GM23338 (cell line): ENCODE data around the gene COX7A1. TPM values are rescaled to one million over a fixed set of nuclear protein-coding genes. Genes with fewer than 3 reads are reported as not detected.

Source experiments
- ATAC-seq: fragments of 200-7000 bp; cut with Tn5 transposase; 3 replicates; pipeline ENCODE4 v1.9.1; 2020
- DNase-seq: peaks from one replicate; pipeline ENCODE4 v3.0.0-alpha.2; 2015; ENCODE audit warnings: low spot score
- H2AFZ ChIP-seq: fragments of 200-600 bp; sonication (generic); 2 replicates; pipeline ENCODE4 v1.8.0; 2016; ENCODE audit warnings: antibody characterized with exemption, mild to moderate bottlenecking, moderate library complexity
- H3F3A ChIP-seq: fragments of 200-600 bp; sonication (generic); replicated peaks from 2 replicates; pipeline ENCODE4 v1.8.0; 2017; ENCODE audit warnings: antibody characterized with exemption, mixed run types, low read depth
- H3K27ac ChIP-seq: fragments of 200-600 bp; sonication (generic); 2 replicates; pipeline ENCODE4 v1.6.1; 2016; ENCODE audit warnings: low read depth
- H3K27me3 ChIP-seq: fragments of 200-600 bp; sonication (generic); 2 replicates; pipeline ENCODE4 v1.8.0; 2016; ENCODE audit warnings: mild to moderate bottlenecking, mixed run types, moderate library complexity; ENCODE audit not compliant: insufficient read depth
- H3K36me3 ChIP-seq: fragments of 200-600 bp; sonication (generic); 2 replicates; pipeline ENCODE4 v1.8.0; 2016; ENCODE audit warnings: mild to moderate bottlenecking; ENCODE audit not compliant: insufficient read depth
- H3K4me1 ChIP-seq: fragments of 200-600 bp; sonication (generic); 2 replicates; pipeline ENCODE4 v1.8.0; 2016; ENCODE audit warnings: mild to moderate bottlenecking, moderate library complexity; ENCODE audit not compliant: insufficient read depth
- H3K4me2 ChIP-seq: fragments of 200-600 bp; sonication (generic); 2 replicates; pipeline ENCODE4 v1.7.1; 2017; ENCODE audit warnings: mixed run types
- H3K4me3 ChIP-seq: fragments of 200-600 bp; sonication (generic); 2 replicates; pipeline ENCODE4 v1.6.1; 2016; ENCODE audit warnings: mixed run types
- H3K79me2 ChIP-seq: fragments of 200-600 bp; sonication (generic); replicated peaks from 2 replicates; pipeline ENCODE4 v1.8.0; 2017; ENCODE audit warnings: mild to moderate bottlenecking; ENCODE audit not compliant: insufficient read depth
- H3K9me2 ChIP-seq: fragments of 200-600 bp; sonication (generic); 2 replicates; pipeline ENCODE4 v1.8.0; 2017; ENCODE audit not compliant: insufficient read depth
- H4K20me1 ChIP-seq: fragments of 200-600 bp; sonication (generic); replicated peaks from 2 replicates; pipeline ENCODE4 v1.8.0; 2017; ENCODE audit warnings: mild to moderate bottlenecking; ENCODE audit not compliant: insufficient read depth
- H3K27ac Mint-ChIP-seq: 2 replicates; pipeline ENCODE4 v1.8.0; 2020; ENCODE audit warnings: inconsistent platforms, mild to moderate bottlenecking, moderate library complexity, mixed read lengths
- H3K27me3 Mint-ChIP-seq: 3 replicates; pipeline ENCODE4 v1.8.0; 2022; ENCODE audit warnings: low read depth, mild to moderate bottlenecking, moderate library complexity, mixed read lengths, inconsistent platforms; ENCODE audit not compliant: insufficient read depth, poor library complexity
- H3K36me3 Mint-ChIP-seq: 3 replicates; pipeline ENCODE4 v1.8.0; 2021; ENCODE audit warnings: low read depth, mild to moderate bottlenecking, inconsistent platforms, moderate library complexity, mixed read lengths
- H3K4me1 Mint-ChIP-seq: 3 replicates; pipeline ENCODE4 v1.8.0; 2020; ENCODE audit warnings: mild to moderate bottlenecking, inconsistent platforms, mixed read lengths
- H3K4me3 Mint-ChIP-seq: 3 replicates; pipeline ENCODE4 v1.8.0; 2021; ENCODE audit warnings: moderate library complexity, mild to moderate bottlenecking, inconsistent platforms, mixed read lengths
- H3K9me3 Mint-ChIP-seq: 3 replicates; pipeline ENCODE4 v1.8.0; 2020; ENCODE audit warnings: moderate library complexity, mild to moderate bottlenecking, inconsistent platforms, mixed read lengths
- EZH2phosphoT487 ChIP-seq: fragments of 200-600 bp; sonication (generic); IDR thresholded peaks from one replicate; pipeline ENCODE4 v1.8.1; 2018; ENCODE audit warnings: antibody characterized with exemption; ENCODE audit not compliant: unreplicated experiment
- NANOG ChIP-seq: IDR thresholded peaks from 2 replicates; pipeline ENCODE4 v1.6.1; 2016; ENCODE audit warnings: antibody characterized with exemption, borderline replicate concordance
- STAT1 ChIP-seq: IDR thresholded peaks from one replicate; pipeline ENCODE4 v1.6.1; 2016; ENCODE audit warnings: antibody characterized with exemption; ENCODE audit not compliant: unreplicated experiment
- ZNF331 ChIP-seq: fragments of 250-450 bp; sonication (Bioruptor Pico); IDR thresholded peaks from 2 replicates; pipeline ENCODE4 v1.5.0; 2020; ENCODE audit warnings: low read depth, mild to moderate bottlenecking, moderate library complexity
- polyA plus RNA-seq: library from polyadenylated mRNA; unstranded; fragments of >200 nt; fragmentation: Nextera tagmentation; extraction: Ambion mirVana; gene quantifications from 2 replicates; pipeline ENCODE4 v1.2.1, GENCODE V29; 2016
- total RNA-seq: library from RNA; depleted of rRNA; stranded (reverse); fragments of >200 nt; shearing (Covaris generic); gene quantifications from 2 replicates; pipeline ENCODE4 v1.2.3, GENCODE V29; 2014
- TF ChIP-seq, protein P1 (sequence below): fragments of 250-450 bp; sonication (Bioruptor Pico); IDR thresholded peaks from 2 replicates; pipeline ENCODE4 v1.5.0; 2020; ENCODE audit warnings: mild to moderate bottlenecking, moderate library complexity
- TF ChIP-seq, protein P2 (sequence below): IDR thresholded peaks from one replicate; pipeline ENCODE4 v1.6.1; 2018; ENCODE audit warnings: antibody characterized with exemption; ENCODE audit not compliant: unreplicated experiment

The COX7A1 gene
- total and polyA plus RNA-seq, 2 experiments from 2014 or later: 0.52 to 5.5 TPM

DNA sequence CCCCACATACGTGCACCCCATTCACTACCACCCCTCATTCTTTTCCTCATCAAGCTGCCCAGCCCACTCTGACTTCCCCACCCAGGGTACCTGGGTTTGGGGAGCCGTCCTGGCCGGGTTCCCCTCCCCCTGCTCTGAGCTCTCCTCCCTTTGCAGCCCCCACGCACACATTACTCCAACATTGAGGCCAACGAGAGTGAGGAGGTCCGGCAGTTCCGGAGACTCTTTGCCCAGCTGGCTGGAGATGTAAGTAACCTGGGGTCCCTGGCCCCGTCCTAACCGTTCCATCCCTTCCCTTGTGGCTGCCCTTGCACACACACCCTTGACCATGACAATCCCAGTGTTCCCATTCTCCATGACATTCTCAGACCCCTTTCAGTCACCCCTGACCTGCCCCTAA lies 9.8 kb downstream of the COX7A1 start (continued):
- no peak for TF ChIP-seq NANOG

DNA sequence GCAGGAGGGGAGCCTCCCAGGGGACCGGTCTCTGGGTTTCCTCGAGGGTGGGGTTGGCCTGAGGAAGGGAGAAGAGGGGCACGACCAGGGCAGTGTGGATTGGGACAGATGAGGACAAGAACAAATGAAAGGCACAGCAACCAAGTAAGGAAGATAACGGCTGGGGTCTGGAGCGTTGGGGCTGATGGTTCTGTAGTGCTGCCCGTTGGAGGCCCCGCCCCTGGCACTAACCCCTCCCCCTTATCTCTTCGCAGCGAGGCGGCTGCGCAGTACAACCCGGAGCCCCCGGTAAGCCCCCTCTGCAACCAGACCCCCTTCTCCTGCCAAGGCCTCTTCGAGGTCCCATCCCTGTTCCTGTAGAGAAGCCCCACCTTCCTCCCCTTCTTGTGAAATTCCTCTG lies 10.2 kb downstream of the COX7A1 start:
- H3K4me3 ChIP-seq: peak overlapping the region; percentile 100
- Mint-ChIP-seq H3K27ac (peak overlapping the region; percentile 93; the same call in 1 of the 2 replicates), H3K27me3 (peaks cover 8% of the 10 kb centered on the region), H3K36me3 (peaks cover 52% of the 10 kb centered on the region), H3K4me1 (peaks cover 11% of the 10 kb centered on the region), H3K9me3 (no peaks in the 10 kb centered on the region), H3K4me3 (peak overlapping the region; percentile 100)
- DNase-seq (no peak), ATAC-seq (no peak)
- TF ChIP-seq EZH2phosphoT487 (no peak), ZNF331 (CRISPR knock-in tag) (no peak), STAT1 (no peak)
- TF ChIP-seq, protein P1, sequence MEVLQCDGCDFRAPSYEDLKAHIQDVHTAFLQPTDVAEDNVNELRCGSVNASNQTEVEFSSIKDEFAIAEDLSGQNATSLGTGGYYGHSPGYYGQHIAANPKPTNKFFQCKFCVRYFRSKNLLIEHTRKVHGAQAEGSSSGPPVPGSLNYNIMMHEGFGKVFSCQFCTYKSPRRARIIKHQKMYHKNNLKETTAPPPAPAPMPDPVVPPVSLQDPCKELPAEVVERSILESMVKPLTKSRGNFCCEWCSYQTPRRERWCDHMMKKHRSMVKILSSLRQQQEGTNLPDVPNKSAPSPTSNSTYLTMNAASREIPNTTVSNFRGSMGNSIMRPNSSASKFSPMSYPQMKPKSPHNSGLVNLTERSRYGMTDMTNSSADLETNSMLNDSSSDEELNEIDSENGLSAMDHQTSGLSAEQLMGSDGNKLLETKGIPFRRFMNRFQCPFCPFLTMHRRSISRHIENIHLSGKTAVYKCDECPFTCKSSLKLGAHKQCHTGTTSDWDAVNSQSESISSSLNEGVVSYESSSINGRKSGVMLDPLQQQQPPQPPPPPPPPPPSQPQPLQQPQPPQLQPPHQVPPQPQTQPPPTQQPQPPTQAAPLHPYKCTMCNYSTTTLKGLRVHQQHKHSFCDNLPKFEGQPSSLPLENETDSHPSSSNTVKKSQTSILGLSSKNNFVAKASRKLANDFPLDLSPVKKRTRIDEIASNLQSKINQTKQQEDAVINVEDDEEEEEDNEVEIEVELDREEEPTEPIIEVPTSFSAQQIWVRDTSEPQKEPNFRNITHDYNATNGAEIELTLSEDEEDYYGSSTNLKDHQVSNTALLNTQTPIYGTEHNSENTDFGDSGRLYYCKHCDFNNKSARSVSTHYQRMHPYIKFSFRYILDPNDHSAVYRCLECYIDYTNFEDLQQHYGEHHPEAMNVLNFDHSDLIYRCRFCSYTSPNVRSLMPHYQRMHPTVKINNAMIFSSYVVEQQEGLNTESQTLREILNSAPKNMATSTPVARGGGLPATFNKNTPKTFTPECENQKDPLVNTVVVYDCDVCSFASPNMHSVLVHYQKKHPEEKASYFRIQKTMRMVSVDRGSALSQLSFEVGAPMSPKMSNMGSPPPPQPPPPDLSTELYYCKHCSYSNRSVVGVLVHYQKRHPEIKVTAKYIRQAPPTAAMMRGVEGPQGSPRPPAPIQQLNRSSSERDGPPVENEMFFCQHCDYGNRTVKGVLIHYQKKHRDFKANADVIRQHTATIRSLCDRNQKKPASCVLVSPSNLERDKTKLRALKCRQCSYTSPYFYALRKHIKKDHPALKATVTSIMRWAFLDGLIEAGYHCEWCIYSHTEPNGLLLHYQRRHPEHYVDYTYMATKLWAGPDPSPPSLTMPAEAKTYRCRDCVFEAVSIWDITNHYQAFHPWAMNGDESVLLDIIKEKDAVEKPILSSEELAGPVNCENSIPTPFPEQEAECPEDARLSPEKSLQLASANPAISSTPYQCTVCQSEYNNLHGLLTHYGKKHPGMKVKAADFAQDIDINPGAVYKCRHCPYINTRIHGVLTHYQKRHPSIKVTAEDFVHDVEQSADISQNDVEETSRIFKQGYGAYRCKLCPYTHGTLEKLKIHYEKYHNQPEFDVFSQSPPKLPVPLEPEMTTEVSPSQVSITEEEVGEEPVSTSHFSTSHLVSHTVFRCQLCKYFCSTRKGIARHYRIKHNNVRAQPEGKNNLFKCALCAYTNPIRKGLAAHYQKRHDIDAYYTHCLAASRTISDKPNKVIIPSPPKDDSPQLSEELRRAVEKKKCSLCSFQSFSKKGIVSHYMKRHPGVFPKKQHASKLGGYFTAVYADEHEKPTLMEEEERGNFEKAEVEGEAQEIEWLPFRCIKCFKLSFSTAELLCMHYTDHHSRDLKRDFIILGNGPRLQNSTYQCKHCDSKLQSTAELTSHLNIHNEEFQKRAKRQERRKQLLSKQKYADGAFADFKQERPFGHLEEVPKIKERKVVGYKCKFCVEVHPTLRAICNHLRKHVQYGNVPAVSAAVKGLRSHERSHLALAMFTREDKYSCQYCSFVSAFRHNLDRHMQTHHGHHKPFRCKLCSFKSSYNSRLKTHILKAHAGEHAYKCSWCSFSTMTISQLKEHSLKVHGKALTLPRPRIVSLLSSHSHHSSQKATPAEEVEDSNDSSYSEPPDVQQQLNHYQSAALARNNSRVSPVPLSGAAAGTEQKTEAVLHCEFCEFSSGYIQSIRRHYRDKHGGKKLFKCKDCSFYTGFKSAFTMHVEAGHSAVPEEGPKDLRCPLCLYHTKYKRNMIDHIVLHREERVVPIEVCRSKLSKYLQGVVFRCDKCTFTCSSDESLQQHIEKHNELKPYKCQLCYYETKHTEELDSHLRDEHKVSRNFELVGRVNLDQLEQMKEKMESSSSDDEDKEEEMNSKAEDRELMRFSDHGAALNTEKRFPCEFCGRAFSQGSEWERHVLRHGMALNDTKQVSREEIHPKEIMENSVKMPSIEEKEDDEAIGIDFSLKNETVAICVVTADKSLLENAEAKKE (CRISPR knock-in tag): no peak
- TF ChIP-seq, protein P2, sequence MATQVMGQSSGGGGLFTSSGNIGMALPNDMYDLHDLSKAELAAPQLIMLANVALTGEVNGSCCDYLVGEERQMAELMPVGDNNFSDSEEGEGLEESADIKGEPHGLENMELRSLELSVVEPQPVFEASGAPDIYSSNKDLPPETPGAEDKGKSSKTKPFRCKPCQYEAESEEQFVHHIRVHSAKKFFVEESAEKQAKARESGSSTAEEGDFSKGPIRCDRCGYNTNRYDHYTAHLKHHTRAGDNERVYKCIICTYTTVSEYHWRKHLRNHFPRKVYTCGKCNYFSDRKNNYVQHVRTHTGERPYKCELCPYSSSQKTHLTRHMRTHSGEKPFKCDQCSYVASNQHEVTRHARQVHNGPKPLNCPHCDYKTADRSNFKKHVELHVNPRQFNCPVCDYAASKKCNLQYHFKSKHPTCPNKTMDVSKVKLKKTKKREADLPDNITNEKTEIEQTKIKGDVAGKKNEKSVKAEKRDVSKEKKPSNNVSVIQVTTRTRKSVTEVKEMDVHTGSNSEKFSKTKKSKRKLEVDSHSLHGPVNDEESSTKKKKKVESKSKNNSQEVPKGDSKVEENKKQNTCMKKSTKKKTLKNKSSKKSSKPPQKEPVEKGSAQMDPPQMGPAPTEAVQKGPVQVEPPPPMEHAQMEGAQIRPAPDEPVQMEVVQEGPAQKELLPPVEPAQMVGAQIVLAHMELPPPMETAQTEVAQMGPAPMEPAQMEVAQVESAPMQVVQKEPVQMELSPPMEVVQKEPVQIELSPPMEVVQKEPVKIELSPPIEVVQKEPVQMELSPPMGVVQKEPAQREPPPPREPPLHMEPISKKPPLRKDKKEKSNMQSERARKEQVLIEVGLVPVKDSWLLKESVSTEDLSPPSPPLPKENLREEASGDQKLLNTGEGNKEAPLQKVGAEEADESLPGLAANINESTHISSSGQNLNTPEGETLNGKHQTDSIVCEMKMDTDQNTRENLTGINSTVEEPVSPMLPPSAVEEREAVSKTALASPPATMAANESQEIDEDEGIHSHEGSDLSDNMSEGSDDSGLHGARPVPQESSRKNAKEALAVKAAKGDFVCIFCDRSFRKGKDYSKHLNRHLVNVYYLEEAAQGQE: no peak
- H3K27me3 ChIP-seq: no peaks in the 10 kb centered on the region
- H3F3A ChIP-seq: peaks cover 9% of the 10 kb centered on the region; the same call in 1 of the 2 replicates
- peak overlapping the region; percentile 62 for H3K4me2 ChIP-seq
- no peak overlapping the region for H2AFZ ChIP-seq
- H3K27ac ChIP-seq: no peak overlapping the region
- peaks cover 8% of the 10 kb centered on the region; the same call in 1 of the 2 replicates for H4K20me1 ChIP-seq
- H3K9me2 ChIP-seq: no peaks in the 10 kb centered on the region
- H3K4me1 ChIP-seq: no peaks in the 10 kb centered on the region; the same call in 1 of the 2 replicates
- H3K79me2 ChIP-seq: peaks cover 6% of the 10 kb centered on the region
- peaks cover 22% of the 10 kb centered on the region for H3K36me3 ChIP-seq
